Islet precursor cell (in vitro differentiated cells): Measurements from ENCODE around the gene RUNX1.
A peak's percentile ranks its signal among the peaks of the same experiment; 100 is the strongest.

Experiments used
- DNase-seq: peaks from one replicate; pipeline ENCODE4 v3.0.0-alpha.2; 2018

The RUNX1 gene

GRCh38 chr21:34801519-34802132, 247.5 kb downstream of the RUNX1 start:
- no peak for DNase-seq

GRCh38 chr21:34800797-34801518, 248.1 kb downstream of the RUNX1 start:
- no peak for DNase-seq

- DNase-seq, result no peak
Observed at GRCh38 chr21:34799092-34799491, 250.0 kb downstream of the RUNX1 start.

GRCh38 chr21:34797921-34798535, 251.1 kb downstream of the RUNX1 start:
- no peak for DNase-seq

GRCh38 chr21:34797201-34797525, 251.9 kb downstream of the RUNX1 start:
- no peak for DNase-seq

GRCh38 chr21:34796518-34797200, 252.4 kb downstream of the RUNX1 start:
- peak; percentile 93 for DNase-seq

- no peak for DNase-seq
Observed at GRCh38 chr21:34795548-34796180, 253.4 kb downstream of the RUNX1 start.

- no peak for DNase-seq
Observed at GRCh38 chr21:34795175-34795547, 253.9 kb downstream of the RUNX1 start.

GRCh38 chr21:34794686-34795085, 254.4 kb downstream of the RUNX1 start:
- DNase-seq, result no peak

- DNase-seq, result no peak
Observed at GRCh38 chr21:34793471-34793870, 255.6 kb downstream of the RUNX1 start.

- no peak for DNase-seq
Observed at GRCh38 chr21:34792504-34793089, 256.5 kb downstream of the RUNX1 start.

GRCh38 chr21:34791776-34792503, 257.2 kb downstream of the RUNX1 start:
- DNase-seq, result no peak

GRCh38 chr21:34790834-34791233, 258.3 kb downstream of the RUNX1 start:
- no peak for DNase-seq

- DNase-seq, result no peak
Observed at GRCh38 chr21:34790341-34790740, 258.8 kb downstream of the RUNX1 start.

- DNase-seq, result no peak
Observed at GRCh38 chr21:34788879-34789278, 260.2 kb downstream of the RUNX1 start.

GRCh38 chr21:34783815-34784214, 265.3 kb downstream of the RUNX1 start:
- DNase-seq, result no peak

- no peak for DNase-seq
Observed at GRCh38 chr21:34782506-34783360, 266.4 kb downstream of the RUNX1 start.

- DNase-seq, result no peak
Observed at GRCh38 chr21:34781526-34781925, 267.6 kb downstream of the RUNX1 start.

- DNase-seq, result no peak
Observed at GRCh38 chr21:34779860-34780259, 269.2 kb downstream of the RUNX1 start.

GRCh38 chr21:34775793-34776192, 273.3 kb downstream of the RUNX1 start:
- DNase-seq, result peak; percentile 84

GRCh38 chr21:34774750-34775149, 274.4 kb downstream of the RUNX1 start:
- DNase-seq, result no peak
